Astrocyte (in vitro differentiated cells and primary cell): ENCODE results near the gene WDR27. TPM values are rescaled to one million over a fixed set of nuclear protein-coding genes. Genes with fewer than 3 reads are reported as not detected.

Source experiments
- DNase-seq: peaks from one replicate; pipeline ENCODE4 v3.0.0-alpha.2; 2010; ENCODE audit warnings: low read depth
- FAIRE-seq: peaks from 2 replicates; lab custom pipeline; 2011; peaks lifted over from hg19 to GRCh38; lab: Jason Lieb, UNC
- H2AFZ ChIP-seq: 2 replicates; pipeline ENCODE4 v1.6.0; 2012; ENCODE audit warnings: low read depth, low read length, inconsistent platforms
- H3K27ac ChIP-seq: 2 replicates; pipeline ENCODE4 v1.5.1; 2011; ENCODE audit warnings: low read depth, low read length, inconsistent platforms
- H3K27me3 ChIP-seq: 2 replicates; pipeline ENCODE4 v1.6.0; 2011; ENCODE audit warnings: low read length, inconsistent platforms; ENCODE audit not compliant: insufficient read depth
- H3K36me3 ChIP-seq: 2 replicates; pipeline ENCODE4 v1.5.1; 2011; ENCODE audit warnings: low read length, inconsistent platforms; ENCODE audit not compliant: insufficient read depth
- H3K4me1 ChIP-seq: 2 replicates; pipeline ENCODE4 v1.5.1; 2011; ENCODE audit warnings: low read length, inconsistent platforms; ENCODE audit not compliant: insufficient read depth
- H3K4me2 ChIP-seq: 2 replicates; pipeline ENCODE4 v1.6.0; 2012; ENCODE audit warnings: low read length, inconsistent platforms
- H3K4me3 ChIP-seq: 2 replicates; pipeline ENCODE4 v1.5.1; 2011; ENCODE audit warnings: low read depth, mild to moderate bottlenecking, low read length, inconsistent platforms; ENCODE audit not compliant: insufficient read depth
- H3K79me2 ChIP-seq: 2 replicates; pipeline ENCODE4 v1.6.0; 2012; ENCODE audit warnings: mild to moderate bottlenecking, low read length, inconsistent platforms; ENCODE audit not compliant: insufficient read depth
- H3K9ac ChIP-seq: 2 replicates; pipeline ENCODE4 v1.6.0; 2012; ENCODE audit warnings: mild to moderate bottlenecking, low read length, inconsistent platforms
- H3K9me3 ChIP-seq: 2 replicates; pipeline ENCODE4 v1.5.1; 2012; ENCODE audit warnings: low read depth, mild to moderate bottlenecking, low read length, inconsistent platforms; ENCODE audit not compliant: insufficient read depth
- H4K20me1 ChIP-seq: 2 replicates; pipeline ENCODE4 v1.6.0; 2012; ENCODE audit warnings: low read length, inconsistent platforms; ENCODE audit not compliant: insufficient read depth
- H3K27ac Mint-ChIP-seq: one replicate; pipeline ENCODE4 v1.8.0; 2021; ENCODE audit warnings: mild to moderate bottlenecking, mixed read lengths; ENCODE audit not compliant: unreplicated experiment
- H3K27me3 Mint-ChIP-seq: one replicate; pipeline ENCODE4 v1.8.0; 2021; ENCODE audit warnings: low read depth, mixed read lengths; ENCODE audit not compliant: unreplicated experiment
- H3K36me3 Mint-ChIP-seq: one replicate; pipeline ENCODE4 v1.8.0; 2021; ENCODE audit warnings: low read depth, mixed read lengths; ENCODE audit not compliant: unreplicated experiment
- H3K4me1 Mint-ChIP-seq: one replicate; pipeline ENCODE4 v1.8.0; 2021; ENCODE audit warnings: low read depth, mixed read lengths; ENCODE audit not compliant: unreplicated experiment
- H3K4me3 Mint-ChIP-seq: one replicate; pipeline ENCODE4 v1.8.0; 2021; ENCODE audit warnings: mild to moderate bottlenecking, moderate library complexity, mixed read lengths; ENCODE audit not compliant: unreplicated experiment
- H3K9me3 Mint-ChIP-seq: one replicate; pipeline ENCODE4 v1.8.0; 2021; ENCODE audit warnings: mild to moderate bottlenecking, mixed read lengths; ENCODE audit not compliant: unreplicated experiment
- CTCF ChIP-seq: IDR thresholded peaks from 2 replicates; pipeline ENCODE4 v1.5.1; 2011; ENCODE audit warnings: low read depth, mild to moderate bottlenecking, inconsistent platforms, low read length, moderate library complexity; ENCODE audit not compliant: insufficient read depth
- EZH2 ChIP-seq: IDR thresholded peaks from 2 replicates; pipeline ENCODE4 v1.6.1; 2012; ENCODE audit warnings: mild to moderate bottlenecking, low read length, inconsistent platforms; ENCODE audit not compliant: insufficient read depth
- total RNA-seq: library from RNA; stranded (reverse); gene quantifications from 2 replicates; pipeline ENCODE4 v1.2.1, GENCODE V29; 2021

Gene WDR27
- total RNA-seq, 1 donor from 2014 or later: 31.2 TPM

GRCh38 chr6:169685860-169686259 is 16.0 kb downstream of the WDR27 start:
- Histone ChIP-seq H3K9ac (no peak overlapping the region), H3K4me1 (no peaks in the 10 kb centered on the region), H3K4me3 (no peak overlapping the region), H4K20me1 (no peaks in the 10 kb centered on the region), H3K79me2 (peaks cover 26% of the 10 kb centered on the region), H3K4me2 (no peak overlapping the region), H2AFZ (no peak overlapping the region), H3K36me3 (peaks cover 5% of the 10 kb centered on the region), H3K27me3 (no peaks in the 10 kb centered on the region), H3K9me3 (no peaks in the 10 kb centered on the region), H3K27ac (no peak overlapping the region)
- peaks cover 10% of the 10 kb centered on the region for H3K9me3 Mint-ChIP-seq
- peaks cover 3% of the 10 kb centered on the region for H3K4me1 Mint-ChIP-seq
- H3K4me3 Mint-ChIP-seq: no peak overlapping the region
- H3K27me3 Mint-ChIP-seq: no peaks in the 10 kb centered on the region
- no peak overlapping the region for H3K27ac Mint-ChIP-seq
- H3K36me3 Mint-ChIP-seq: peaks cover 48% of the 10 kb centered on the region
- FAIRE-seq (no peak), DNase-seq (no peak)
- TF ChIP-seq EZH2 (no peak), CTCF (no peak)

- TF ChIP-seq EZH2 (no peak), CTCF (no peak)
- peaks cover 26% of the 10 kb centered on the region for H3K79me2 ChIP-seq
- FAIRE-seq: no peak
- H3K4me2 ChIP-seq: no peak overlapping the region
- H3K9me3 ChIP-seq: no peaks in the 10 kb centered on the region
- Mint-ChIP-seq H3K27me3 (no peaks in the 10 kb centered on the region), H3K4me3 (no peak overlapping the region), H3K36me3 (peaks cover 47% of the 10 kb centered on the region), H3K27ac (no peak overlapping the region), H3K9me3 (peaks cover 10% of the 10 kb centered on the region), H3K4me1 (peaks cover 3% of the 10 kb centered on the region)
- H3K4me1 ChIP-seq: no peaks in the 10 kb centered on the region
- no peak overlapping the region for H3K27ac ChIP-seq
- H3K4me3 ChIP-seq: no peak overlapping the region
- peaks cover 5% of the 10 kb centered on the region for H3K36me3 ChIP-seq
- H3K9ac ChIP-seq: no peak overlapping the region
- no peak overlapping the region for H2AFZ ChIP-seq
- DNase-seq: no peak
- no peaks in the 10 kb centered on the region for H4K20me1 ChIP-seq
- no peaks in the 10 kb centered on the region for H3K27me3 ChIP-seq
Observed at GRCh38 chr6:169684056-169684455, 17.8 kb downstream of the WDR27 start.

- Histone ChIP-seq H3K27ac (no peak overlapping the region), H3K79me2 (peaks cover 11% of the 10 kb centered on the region), H3K4me3 (no peak overlapping the region), H3K4me1 (no peaks in the 10 kb centered on the region), H3K36me3 (no peaks in the 10 kb centered on the region), H3K9me3 (no peaks in the 10 kb centered on the region), H3K9ac (no peak overlapping the region), H3K27me3 (no peaks in the 10 kb centered on the region), H4K20me1 (no peaks in the 10 kb centered on the region), H2AFZ (no peak overlapping the region), H3K4me2 (no peak overlapping the region)
- Mint-ChIP-seq H3K36me3 (peaks cover 34% of the 10 kb centered on the region), H3K4me3 (no peak overlapping the region), H3K27me3 (no peaks in the 10 kb centered on the region), H3K9me3 (peaks cover 5% of the 10 kb centered on the region), H3K4me1 (peaks cover 9% of the 10 kb centered on the region), H3K27ac (no peak overlapping the region)
- no peak for DNase-seq
- no peak for FAIRE-seq
- TF ChIP-seq EZH2 (no peak), CTCF (no peak)
Observed at GRCh38 chr6:169678342-169678741, 23.5 kb downstream of the WDR27 start.
